Choroid plexus epithelial cell (primary cell): ENCODE results near the gene SMAD4.

Experiments used
- DNase-seq: peaks from one replicate; pipeline ENCODE4 v3.0.0-alpha.2; 2010; ENCODE audit warnings: low read depth
- H3K4me3 ChIP-seq: 2 replicates; pipeline ENCODE4 v1.5.1; 2011; ENCODE audit warnings: low read depth, mild to moderate bottlenecking, control low read depth, low read length, moderate library complexity
- TF ChIP-seq, protein P1 (sequence below): conservative IDR thresholded peaks from 2 replicates; pipeline ENCODE4 v1.5.1; 2011; ENCODE audit warnings: low read depth, mild to moderate bottlenecking, control low read depth, inconsistent platforms, low read length, moderate library complexity

Gene SMAD4

DNA sequence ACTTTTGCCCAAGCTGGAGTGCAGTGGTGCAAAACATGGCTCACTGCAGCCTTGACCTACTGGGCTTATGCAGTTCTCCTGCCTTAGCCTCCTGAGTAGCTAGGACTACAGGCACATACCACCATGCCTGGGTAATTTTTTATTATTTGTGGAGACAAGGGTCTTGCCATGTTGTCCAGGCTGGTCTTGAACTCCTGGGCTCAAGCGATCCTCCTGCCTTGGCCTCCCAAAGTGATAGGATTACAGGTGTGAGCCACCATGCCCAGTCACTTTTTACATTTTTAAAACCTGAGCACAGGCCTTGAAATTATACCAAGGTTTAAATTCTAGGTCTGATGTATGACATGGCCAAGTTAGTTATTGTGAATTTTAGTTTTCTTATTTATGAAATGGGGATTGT is 18.2 kb downstream of the SMAD4 start:
- no peak for DNase-seq
- TF ChIP-seq, protein P1, sequence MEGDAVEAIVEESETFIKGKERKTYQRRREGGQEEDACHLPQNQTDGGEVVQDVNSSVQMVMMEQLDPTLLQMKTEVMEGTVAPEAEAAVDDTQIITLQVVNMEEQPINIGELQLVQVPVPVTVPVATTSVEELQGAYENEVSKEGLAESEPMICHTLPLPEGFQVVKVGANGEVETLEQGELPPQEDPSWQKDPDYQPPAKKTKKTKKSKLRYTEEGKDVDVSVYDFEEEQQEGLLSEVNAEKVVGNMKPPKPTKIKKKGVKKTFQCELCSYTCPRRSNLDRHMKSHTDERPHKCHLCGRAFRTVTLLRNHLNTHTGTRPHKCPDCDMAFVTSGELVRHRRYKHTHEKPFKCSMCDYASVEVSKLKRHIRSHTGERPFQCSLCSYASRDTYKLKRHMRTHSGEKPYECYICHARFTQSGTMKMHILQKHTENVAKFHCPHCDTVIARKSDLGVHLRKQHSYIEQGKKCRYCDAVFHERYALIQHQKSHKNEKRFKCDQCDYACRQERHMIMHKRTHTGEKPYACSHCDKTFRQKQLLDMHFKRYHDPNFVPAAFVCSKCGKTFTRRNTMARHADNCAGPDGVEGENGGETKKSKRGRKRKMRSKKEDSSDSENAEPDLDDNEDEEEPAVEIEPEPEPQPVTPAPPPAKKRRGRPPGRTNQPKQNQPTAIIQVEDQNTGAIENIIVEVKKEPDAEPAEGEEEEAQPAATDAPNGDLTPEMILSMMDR: no peak
- no peak overlapping the region for H3K4me3 ChIP-seq

DNA sequence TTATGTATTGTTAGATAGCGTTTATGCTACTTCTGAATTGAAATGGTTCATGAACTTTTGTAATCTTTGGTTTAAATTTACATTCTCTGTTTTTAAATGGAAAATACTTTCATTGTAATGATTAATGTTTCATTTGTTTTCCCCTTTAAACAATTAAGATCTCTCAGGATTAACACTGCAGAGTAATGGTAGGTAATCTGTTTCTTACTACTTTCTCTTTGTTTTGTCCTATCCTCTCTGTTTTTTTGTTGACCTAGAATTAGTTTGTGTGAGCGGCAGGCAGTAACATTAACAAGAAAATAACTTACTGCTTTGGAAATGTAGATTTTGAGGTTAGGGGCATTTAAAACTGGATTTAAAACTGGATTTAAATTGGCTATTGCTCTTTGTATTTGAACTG is 19.1 kb downstream of the SMAD4 start:
- TF ChIP-seq, protein P1: no peak
- no peak overlapping the region for H3K4me3 ChIP-seq
- DNase-seq: no peak

DNA sequence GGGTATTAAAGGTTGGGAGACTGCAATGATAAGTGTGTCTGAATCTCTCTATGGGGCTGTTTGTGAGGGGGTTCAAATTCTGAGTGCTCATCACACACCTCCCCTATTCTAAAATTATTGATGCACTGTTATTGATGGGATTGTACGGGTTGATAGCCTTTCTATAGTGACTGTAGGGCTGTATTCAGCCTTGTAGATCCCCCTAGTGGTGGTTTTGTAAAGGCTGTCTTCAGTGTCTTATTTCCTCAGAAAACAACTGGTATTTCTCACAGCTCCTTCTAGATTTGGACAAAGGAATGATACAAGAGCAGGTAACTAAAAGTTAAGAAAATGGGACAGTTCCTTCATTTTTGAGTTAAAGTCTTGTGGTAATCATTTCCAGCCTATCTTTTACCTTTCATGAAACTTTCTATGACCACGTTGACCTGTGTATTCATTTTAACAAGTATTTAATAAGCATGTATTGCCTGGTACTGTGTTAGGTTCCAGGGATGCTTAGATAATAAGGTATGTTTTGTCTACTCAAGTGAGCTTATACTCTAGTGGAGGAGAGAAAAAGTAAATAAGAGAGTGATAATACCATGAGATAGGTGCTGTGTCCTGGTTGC is 21.2 kb downstream of the SMAD4 start:
- no peak overlapping the region for H3K4me3 ChIP-seq
- DNase-seq: peak; percentile 79
- TF ChIP-seq, protein P1: peak; percentile 82

DNA sequence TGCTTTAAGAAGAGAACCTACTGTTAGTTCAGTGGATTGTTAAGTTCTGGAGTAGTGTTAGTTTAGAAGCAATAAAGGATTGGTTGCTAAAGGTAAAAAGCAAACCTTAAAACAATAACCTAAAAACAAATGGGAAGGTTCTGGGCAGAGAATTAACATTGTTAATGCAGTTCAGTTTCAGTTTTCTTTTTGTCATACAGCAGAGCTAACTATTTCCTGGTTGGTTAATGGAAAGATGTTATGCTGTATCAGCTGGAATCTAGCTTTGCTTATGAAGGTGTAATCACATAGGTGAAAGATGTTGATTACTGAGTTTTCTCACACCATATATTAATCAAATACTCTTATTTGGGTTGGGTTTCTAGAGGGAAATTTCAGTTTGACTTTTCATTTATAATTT is 23.8 kb downstream of the SMAD4 start:
- TF ChIP-seq, protein P1: no peak
- peak; percentile 26 for DNase-seq
- H3K4me3 ChIP-seq: no peak overlapping the region

DNA sequence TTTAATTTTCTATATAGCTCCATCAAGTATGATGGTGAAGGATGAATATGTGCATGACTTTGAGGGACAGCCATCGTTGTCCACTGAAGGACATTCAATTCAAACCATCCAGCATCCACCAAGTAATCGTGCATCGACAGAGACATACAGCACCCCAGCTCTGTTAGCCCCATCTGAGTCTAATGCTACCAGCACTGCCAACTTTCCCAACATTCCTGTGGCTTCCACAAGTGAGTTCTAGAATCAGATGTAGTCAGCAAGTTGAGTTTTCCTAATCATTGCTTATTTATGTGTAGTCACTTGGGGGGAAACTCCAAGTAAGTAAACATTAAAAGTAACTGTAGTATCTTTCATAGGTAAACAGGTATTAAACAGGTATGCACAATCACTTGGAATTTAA is 24.8 kb downstream of the SMAD4 start:
- peak; percentile 46 for DNase-seq
- TF ChIP-seq, protein P1: no peak
- no peak overlapping the region for H3K4me3 ChIP-seq

DNA sequence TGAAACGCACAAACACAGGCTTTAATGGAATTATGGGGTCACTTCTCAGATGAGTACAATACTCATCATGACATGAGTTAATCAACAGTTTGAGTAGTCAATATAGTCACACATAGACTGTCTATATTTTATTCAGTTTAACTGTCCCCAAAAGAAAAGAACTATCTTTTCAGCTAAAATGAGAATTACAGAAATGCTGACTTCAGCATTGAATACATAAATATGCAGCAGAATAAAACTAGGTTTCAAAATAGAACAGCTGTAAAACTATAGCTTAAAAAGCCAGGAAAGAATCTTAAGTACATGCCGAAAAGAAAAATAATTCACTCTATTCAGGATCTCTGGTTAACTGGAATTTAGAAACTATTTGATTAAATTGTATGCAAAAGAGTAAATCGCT is 30.0 kb downstream of the SMAD4 start:
- no peak overlapping the region for H3K4me3 ChIP-seq
- no peak for DNase-seq
- TF ChIP-seq, protein P1: no peak

DNA sequence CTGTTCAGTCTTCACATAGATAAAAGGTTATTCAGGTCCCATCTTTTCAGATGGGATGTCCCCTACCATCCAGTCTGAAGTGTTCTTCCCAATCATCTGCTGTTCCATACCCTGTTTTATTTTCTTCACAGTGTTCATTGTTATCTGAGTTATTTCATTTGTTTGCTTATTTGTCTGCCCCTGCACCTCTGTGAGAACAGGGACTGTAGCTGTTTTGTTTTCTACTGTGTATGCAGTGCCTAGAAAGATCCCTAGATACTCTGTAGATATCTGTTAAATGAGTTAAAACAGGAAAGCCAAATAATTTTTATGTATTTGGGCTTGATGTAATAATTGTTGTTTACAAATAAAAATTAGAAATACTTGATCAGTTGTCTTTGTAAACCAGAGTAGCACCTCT is 34.2 kb downstream of the SMAD4 start:
- DNase-seq: no peak
- TF ChIP-seq, protein P1: no peak
- no peak overlapping the region for H3K4me3 ChIP-seq
